DMS153 treated with DMSO at 0.1 percent for 48 hours (cell line): ENCODE data around the gene TPPP3.

Source experiments
- DNase-seq: peaks from one replicate; lab custom pipeline; 2025; ENCODE audit not compliant: unreplicated experiment; lab: John Stamatoyannopoulos, UW

The TPPP3 gene

GRCh38 chr16:67350324-67350723, 43.0 kb downstream of the TPPP3 start:
- DNase-seq: no peak

GRCh38 chr16:67349172-67349571, 44.1 kb downstream of the TPPP3 start:
- peak; percentile 39 for DNase-seq

- DNase-seq: no peak
Measured at GRCh38 chr16:67346341-67346740, 47.0 kb downstream of the TPPP3 start.

GRCh38 chr16:67345401-67345800, 47.9 kb downstream of the TPPP3 start:
- DNase-seq: no peak

- no peak for DNase-seq
Measured at GRCh38 chr16:67342616-67343015, 50.7 kb downstream of the TPPP3 start.

GRCh38 chr16:67341250-67341649, 52.0 kb downstream of the TPPP3 start:
- DNase-seq: no peak
